HL-60 (cell line): ENCODE data around the gene PLEKHG5.
"Not testable (repeated sequence)": the region's sequence is repeated elsewhere in the genome, so short reads cannot be mapped to it uniquely, and the experiment has no call there.

Experiments
- DNase-seq, 2 experiments: peaks; one replicate each; pipeline ENCODE4 v3.0.0-alpha.2; 2010 to 2020; ENCODE audit warnings: low read depth in 1 of 2, low spot score in 1 of 2
- H3K27ac ChIP-seq: fragments of 250-450 bp; sonication (Bioruptor Pico); replicated peaks from 2 replicates; pipeline ENCODE4 v1.5.1; 2020; ENCODE audit warnings: mild to moderate bottlenecking, moderate library complexity
- H3K27me3 ChIP-seq: fragments of 250-450 bp; sonication (Bioruptor Pico); 2 replicates; pipeline ENCODE4 v1.5.1; 2021; ENCODE audit warnings: mild to moderate bottlenecking, moderate library complexity; ENCODE audit not compliant: insufficient read depth, poor library complexity, severe bottlenecking
- H3K4me3 ChIP-seq: replicated peaks from 2 replicates; pipeline ENCODE4 v1.5.1; 2011; ENCODE audit warnings: mild to moderate bottlenecking, control low read depth, low read length; ENCODE audit not compliant: insufficient read depth
- CTCF ChIP-seq: IDR thresholded peaks from one replicate; pipeline ENCODE4 v1.5.1; 2011; ENCODE audit warnings: low read length, control low read depth, inconsistent platforms; ENCODE audit not compliant: insufficient read depth
- GABPA ChIP-seq: IDR thresholded peaks from 2 replicates; pipeline ENCODE4 v1.6.1; 2012; ENCODE audit warnings: low read depth
- POLR2AphosphoS5 ChIP-seq: IDR thresholded peaks from 2 replicates; pipeline ENCODE4 v1.6.1; 2012; ENCODE audit warnings: low read depth
- REST ChIP-seq: IDR thresholded peaks from 2 replicates; pipeline ENCODE4 v1.6.1; 2012; ENCODE audit warnings: low read depth; ENCODE audit not compliant: insufficient replicate concordance
- SPI1 ChIP-seq: IDR thresholded peaks from 2 replicates; pipeline ENCODE4 v1.6.1; 2012; ENCODE audit warnings: low read depth, mild to moderate bottlenecking, borderline replicate concordance

PLEKHG5 gene

GRCh38 chr1:6446665-6447015 lies 44.8 kb downstream of the PLEKHG5 start:
- Histone ChIP-seq H3K4me3 (no peak overlapping the region), H3K27ac (no peak overlapping the region), H3K27me3 (peaks cover 39% of the 10 kb centered on the region)
- TF ChIP-seq GABPA (no peak), POLR2AphosphoS5 (no peak), CTCF (no peak), SPI1 (no peak), REST (no peak)
- no peak for DNase-seq

GRCh38 chr1:6445929-6446328 lies 45.5 kb downstream of the PLEKHG5 start:
- peaks cover 39% of the 10 kb centered on the region for H3K27me3 ChIP-seq
- H3K27ac ChIP-seq, DNase-seq, H3K4me3 ChIP-seq: not testable (repeated sequence)

- no peak for TF ChIP-seq REST
- no peak for TF ChIP-seq POLR2AphosphoS5
- no peak for TF ChIP-seq CTCF
- TF ChIP-seq SPI1 = no peak
- TF ChIP-seq GABPA = no peak
These were observed 46.3 kb downstream of the PLEKHG5 start for GRCh38 chr1:6445062-6445763.

GRCh38 chr1:6444377-6444776 lies 47.1 kb downstream of the PLEKHG5 start:
- peaks cover 35% of the 10 kb centered on the region for H3K27me3 ChIP-seq

More at GRCh38 chr1:6445062-6445763, 46.3 kb downstream of the PLEKHG5 start:
- Histone ChIP-seq H3K4me3 (no peak overlapping the region), H3K27ac (no peak overlapping the region), H3K27me3 (peaks cover 36% of the 10 kb centered on the region)
- DNase-seq = peak in 1 of 2 experiments; percentile 28

More at GRCh38 chr1:6444377-6444776, 47.1 kb downstream of the PLEKHG5 start:
- Histone ChIP-seq H3K4me3 (no peak overlapping the region), H3K27ac (no peak overlapping the region)
- no peak for DNase-seq
- no peak for TF ChIP-seq POLR2AphosphoS5
- no peak for TF ChIP-seq GABPA
- no peak for TF ChIP-seq CTCF
- no peak for TF ChIP-seq SPI1
- TF ChIP-seq REST = no peak
